Fibroblast of villous mesenchyme (primary cell): Measurements from ENCODE around the gene CRHBP. TPM values are rescaled to one million over a fixed set of nuclear protein-coding genes. Genes with fewer than 3 reads are reported as not detected.
"Not testable (repeated sequence)": the region's sequence is repeated elsewhere in the genome, so short reads cannot be mapped to it uniquely, and the experiment has no call there.

ENCODE experiments used
- DNase-seq: peaks from one replicate; pipeline ENCODE4 v3.0.0-alpha.2; 2010; ENCODE audit warnings: low read depth
- H3K4me3 ChIP-seq: 2 replicates; pipeline ENCODE4 v1.5.1; 2011; ENCODE audit warnings: low read depth, mild to moderate bottlenecking, low read length
- total RNA-seq: library from RNA; depleted of rRNA; stranded (reverse); fragments of >200 nt; gene quantifications from 2 replicates; pipeline ENCODE4 v1.2.3, GENCODE V29; 2012
- TF ChIP-seq, protein P1 (sequence below): IDR thresholded peaks from 2 replicates; pipeline ENCODE4 v1.5.1; 2012; ENCODE audit warnings: low read depth, mild to moderate bottlenecking, low read length; ENCODE audit not compliant: insufficient read depth

Gene CRHBP
- total RNA-seq, 1 donor: not detected

DNA sequence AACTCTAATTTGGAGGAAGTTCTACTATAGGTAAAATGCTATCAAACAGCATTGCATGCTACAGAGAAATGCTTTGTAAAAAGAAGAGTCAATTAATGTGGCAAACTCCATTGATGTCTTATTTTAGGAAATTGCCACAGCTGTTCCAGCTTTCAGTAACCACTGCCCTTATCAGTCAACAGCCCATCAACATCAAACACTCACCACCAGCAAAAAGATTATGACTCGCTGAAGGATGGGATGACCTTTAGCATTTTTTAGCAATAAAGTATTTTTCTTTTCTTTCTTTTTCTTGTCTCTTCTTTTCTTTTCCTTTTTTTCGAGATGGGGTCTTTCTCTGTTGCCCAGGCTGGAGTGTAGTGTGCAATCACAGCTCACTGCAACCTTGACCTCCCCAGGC, 26.0 kb downstream of the CRHBP start:
- TF ChIP-seq, protein P1, sequence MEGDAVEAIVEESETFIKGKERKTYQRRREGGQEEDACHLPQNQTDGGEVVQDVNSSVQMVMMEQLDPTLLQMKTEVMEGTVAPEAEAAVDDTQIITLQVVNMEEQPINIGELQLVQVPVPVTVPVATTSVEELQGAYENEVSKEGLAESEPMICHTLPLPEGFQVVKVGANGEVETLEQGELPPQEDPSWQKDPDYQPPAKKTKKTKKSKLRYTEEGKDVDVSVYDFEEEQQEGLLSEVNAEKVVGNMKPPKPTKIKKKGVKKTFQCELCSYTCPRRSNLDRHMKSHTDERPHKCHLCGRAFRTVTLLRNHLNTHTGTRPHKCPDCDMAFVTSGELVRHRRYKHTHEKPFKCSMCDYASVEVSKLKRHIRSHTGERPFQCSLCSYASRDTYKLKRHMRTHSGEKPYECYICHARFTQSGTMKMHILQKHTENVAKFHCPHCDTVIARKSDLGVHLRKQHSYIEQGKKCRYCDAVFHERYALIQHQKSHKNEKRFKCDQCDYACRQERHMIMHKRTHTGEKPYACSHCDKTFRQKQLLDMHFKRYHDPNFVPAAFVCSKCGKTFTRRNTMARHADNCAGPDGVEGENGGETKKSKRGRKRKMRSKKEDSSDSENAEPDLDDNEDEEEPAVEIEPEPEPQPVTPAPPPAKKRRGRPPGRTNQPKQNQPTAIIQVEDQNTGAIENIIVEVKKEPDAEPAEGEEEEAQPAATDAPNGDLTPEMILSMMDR: no peak

GRCh38 chr5:76980518-76981144, 27.8 kb downstream of the CRHBP start:
- H3K4me3 ChIP-seq: no peak overlapping the region
- DNase-seq: peak; percentile 18
- TF ChIP-seq, protein P1: no peak

More for the DNA sequence above, 26.0 kb downstream of the CRHBP start:
- DNase-seq: no peak
- H3K4me3 ChIP-seq: no peak overlapping the region

DNA sequence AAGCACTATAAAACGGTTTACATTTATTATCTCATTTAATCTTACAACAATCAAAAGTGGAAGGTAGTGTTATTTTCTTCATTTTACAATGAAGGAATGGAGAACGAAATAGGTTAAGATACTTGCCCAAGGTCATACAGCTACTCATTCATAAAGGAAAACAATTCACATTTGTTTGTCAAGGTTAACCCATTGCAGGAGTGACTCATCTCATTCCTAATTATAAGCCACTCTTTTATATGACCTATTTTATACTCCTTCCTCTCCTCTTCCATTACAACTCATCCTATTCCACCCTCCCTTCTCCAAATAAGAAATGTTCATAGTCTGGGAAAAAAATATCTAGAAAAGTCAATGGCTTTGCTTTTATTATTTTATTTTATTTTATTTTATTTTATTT, 29.6 kb downstream of the CRHBP start:
- H3K4me3 ChIP-seq: no peak overlapping the region

DNA sequence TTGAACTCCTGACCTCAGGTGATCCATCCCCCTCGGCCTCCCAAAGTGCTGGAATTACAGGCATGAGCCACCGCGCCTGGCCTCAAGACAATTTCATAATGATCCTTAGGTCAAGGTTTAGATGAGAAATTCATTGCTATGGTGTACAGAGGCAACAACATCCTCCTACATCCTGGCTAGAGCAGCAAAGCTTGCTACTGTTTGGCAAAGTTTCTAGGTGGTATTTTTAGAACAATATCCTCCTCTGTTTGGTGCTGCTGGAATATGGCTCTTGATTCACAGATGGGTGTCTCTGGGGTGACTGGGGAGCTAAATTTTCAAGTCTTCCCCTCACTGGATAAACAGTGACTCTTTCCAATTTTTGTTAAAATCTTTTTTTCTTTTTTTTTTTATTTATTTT, 30.6 kb downstream of the CRHBP start:
- DNase-seq: peak; percentile 32
- TF ChIP-seq, protein P1: no peak
- H3K4me3 ChIP-seq: no peak overlapping the region

More for the DNA sequence above, 29.6 kb downstream of the CRHBP start:
- no peak for DNase-seq
- TF ChIP-seq, protein P1: no peak

DNA sequence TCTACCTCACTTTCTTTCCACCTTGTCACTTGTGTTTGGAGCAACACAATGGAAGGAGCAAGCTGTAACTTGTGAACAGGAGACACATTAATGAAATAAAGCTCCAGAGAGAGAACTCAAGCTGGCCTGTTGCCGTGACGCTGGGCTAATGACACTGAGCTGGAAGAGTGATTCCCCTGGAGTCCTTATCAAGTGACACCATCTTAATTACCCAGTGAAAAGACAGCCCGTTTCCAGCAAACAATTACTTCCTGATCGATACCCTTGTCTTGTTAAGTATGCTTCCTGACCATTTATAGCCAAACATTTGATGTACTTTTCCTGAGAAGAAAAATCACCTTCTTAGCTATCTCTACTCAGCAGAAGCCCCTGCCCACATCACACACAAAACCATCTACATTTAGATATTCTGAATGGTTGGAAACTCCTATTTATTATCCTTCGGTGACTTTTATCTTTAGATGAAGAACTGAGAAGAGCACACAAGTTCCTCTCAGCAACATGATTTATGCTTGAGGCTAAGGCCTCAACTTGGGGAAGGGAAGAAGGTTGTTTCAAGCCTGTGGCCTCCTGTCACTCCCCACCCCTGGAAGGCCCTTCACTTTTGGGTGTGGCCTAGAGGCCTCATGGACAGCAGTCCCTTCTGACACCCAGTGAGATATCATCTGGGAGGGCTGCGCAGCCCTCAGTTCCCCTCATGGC, 34.1 kb downstream of the CRHBP start:
- no peak overlapping the region for H3K4me3 ChIP-seq
- no peak for DNase-seq
- TF ChIP-seq, protein P1: no peak

- TF ChIP-seq, protein P1: no peak
Observed at GRCh38 chr5:76990899-76991459, 38.1 kb downstream of the CRHBP start.

DNA sequence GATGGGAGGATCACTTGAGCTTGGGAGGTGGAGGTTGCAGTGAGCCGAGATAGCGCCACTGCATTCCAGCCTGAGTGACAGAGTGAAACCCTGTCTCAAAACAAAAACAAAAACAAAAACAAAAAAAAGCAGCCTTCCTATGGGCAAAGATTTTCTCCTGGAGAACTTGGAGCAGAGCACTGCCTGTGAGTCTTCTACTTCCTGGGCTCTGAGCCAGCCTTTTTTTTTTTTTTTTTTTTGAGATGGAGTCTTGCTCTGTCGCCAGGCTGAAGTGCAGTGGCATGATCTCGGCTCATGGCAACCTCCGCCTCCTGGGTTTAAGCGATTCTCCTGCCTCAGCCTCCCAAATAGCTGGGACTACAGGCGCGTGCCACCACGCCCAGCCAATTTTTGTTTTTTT, 40.6 kb downstream of the CRHBP start:
- DNase-seq, H3K4me3 ChIP-seq: not testable (repeated sequence)

More at GRCh38 chr5:76990899-76991459, 38.1 kb downstream of the CRHBP start:
- no peak overlapping the region for H3K4me3 ChIP-seq
- DNase-seq: no peak
